ENCODE data around the gene MPO. TPM values are rescaled to one million over a fixed set of nuclear protein-coding genes. Genes with fewer than 3 reads are reported as not detected.
A peak's percentile ranks its signal among the peaks of the same experiment; 100 is the strongest.

Gene MPO
- total and polyA plus RNA-seq, 10 of the 15 experiments (the other 5 are each of a cell fraction or from before 2014, with no cell fraction given) = 0.06 to 0.49 (median 0.14) TPM

- TF ChIP-seq YY1 (IDR thresholded peaks at IDR 0.05; ENCODE audit: low read depth, low read length) (peak; percentile 55; the same call in 1 of the 2 replicates), FOS (IDR thresholded peaks at IDR 0.05; ENCODE audit: borderline replicate concordance, extremely low read depth, insufficient read length) (no peak), WRNIP1 (IDR thresholded peaks at IDR 0.05; ENCODE audit: borderline replicate concordance, low read depth, low read length) (no peak), PML (IDR thresholded peaks at IDR 0.05; ENCODE audit: low read length) (no peak), NFYB (IDR thresholded peaks at IDR 0.05; ENCODE audit: insufficient read depth, low read depth, low read length) (no peak), SMAD1 (IDR thresholded peaks at IDR 0.05; ENCODE audit: low read depth, partially characterized antibody) (no peak), IKZF2 (IDR thresholded peaks at IDR 0.05) (0 out of 4 replicates have a peak, but pooled peaks have one; percentile 14 to 18), MEF2B (IDR thresholded peaks at IDR 0.05; ENCODE audit: partially characterized antibody, poor library complexity, severe bottlenecking) (peak; percentile 20), KDM1A (IDR thresholded peaks at IDR 0.05; ENCODE audit: borderline replicate concordance) (no peak), PAX8 (IDR thresholded peaks at IDR 0.05) (no peak), NRF1 (conservative IDR thresholded peaks at IDR 0.05; ENCODE audit: low read depth, low read length) (no peak)
- TF ChIP-seq, protein P1, sequence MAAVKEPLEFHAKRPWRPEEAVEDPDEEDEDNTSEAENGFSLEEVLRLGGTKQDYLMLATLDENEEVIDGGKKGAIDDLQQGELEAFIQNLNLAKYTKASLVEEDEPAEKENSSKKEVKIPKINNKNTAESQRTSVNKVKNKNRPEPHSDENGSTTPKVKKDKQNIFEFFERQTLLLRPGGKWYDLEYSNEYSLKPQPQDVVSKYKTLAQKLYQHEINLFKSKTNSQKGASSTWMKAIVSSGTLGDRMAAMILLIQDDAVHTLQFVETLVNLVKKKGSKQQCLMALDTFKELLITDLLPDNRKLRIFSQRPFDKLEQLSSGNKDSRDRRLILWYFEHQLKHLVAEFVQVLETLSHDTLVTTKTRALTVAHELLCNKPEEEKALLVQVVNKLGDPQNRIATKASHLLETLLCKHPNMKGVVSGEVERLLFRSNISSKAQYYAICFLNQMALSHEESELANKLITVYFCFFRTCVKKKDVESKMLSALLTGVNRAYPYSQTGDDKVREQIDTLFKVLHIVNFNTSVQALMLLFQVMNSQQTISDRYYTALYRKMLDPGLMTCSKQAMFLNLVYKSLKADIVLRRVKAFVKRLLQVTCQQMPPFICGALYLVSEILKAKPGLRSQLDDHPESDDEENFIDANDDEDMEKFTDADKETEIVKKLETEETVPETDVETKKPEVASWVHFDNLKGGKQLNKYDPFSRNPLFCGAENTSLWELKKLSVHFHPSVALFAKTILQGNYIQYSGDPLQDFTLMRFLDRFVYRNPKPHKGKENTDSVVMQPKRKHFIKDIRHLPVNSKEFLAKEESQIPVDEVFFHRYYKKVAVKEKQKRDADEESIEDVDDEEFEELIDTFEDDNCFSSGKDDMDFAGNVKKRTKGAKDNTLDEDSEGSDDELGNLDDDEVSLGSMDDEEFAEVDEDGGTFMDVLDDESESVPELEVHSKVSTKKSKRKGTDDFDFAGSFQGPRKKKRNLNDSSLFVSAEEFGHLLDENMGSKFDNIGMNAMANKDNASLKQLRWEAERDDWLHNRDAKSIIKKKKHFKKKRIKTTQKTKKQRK (IDR thresholded peaks at IDR 0.05; ENCODE audit: low read depth, low read length) = no peak
- TF ChIP-seq, protein P2, sequence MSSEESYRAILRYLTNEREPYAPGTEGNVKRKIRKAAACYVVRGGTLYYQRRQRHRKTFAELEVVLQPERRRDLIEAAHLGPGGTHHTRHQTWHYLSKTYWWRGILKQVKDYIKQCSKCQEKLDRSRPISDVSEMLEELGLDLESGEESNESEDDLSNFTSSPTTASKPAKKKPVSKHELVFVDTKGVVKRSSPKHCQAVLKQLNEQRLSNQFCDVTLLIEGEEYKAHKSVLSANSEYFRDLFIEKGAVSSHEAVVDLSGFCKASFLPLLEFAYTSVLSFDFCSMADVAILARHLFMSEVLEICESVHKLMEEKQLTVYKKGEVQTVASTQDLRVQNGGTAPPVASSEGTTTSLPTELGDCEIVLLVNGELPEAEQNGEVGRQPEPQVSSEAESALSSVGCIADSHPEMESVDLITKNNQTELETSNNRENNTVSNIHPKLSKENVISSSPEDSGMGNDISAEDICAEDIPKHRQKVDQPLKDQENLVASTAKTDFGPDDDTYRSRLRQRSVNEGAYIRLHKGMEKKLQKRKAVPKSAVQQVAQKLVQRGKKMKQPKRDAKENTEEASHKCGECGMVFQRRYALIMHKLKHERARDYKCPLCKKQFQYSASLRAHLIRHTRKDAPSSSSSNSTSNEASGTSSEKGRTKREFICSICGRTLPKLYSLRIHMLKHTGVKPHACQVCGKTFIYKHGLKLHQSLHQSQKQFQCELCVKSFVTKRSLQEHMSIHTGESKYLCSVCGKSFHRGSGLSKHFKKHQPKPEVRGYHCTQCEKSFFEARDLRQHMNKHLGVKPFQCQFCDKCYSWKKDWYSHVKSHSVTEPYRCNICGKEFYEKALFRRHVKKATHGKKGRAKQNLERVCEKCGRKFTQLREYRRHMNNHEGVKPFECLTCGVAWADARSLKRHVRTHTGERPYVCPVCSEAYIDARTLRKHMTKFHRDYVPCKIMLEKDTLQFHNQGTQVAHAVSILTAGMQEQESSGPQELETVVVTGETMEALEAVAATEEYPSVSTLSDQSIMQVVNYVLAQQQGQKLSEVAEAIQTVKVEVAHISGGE (CRISPR knock-in tag; IDR thresholded peaks at IDR 0.05) = no peak
- TF ChIP-seq, protein P3, sequence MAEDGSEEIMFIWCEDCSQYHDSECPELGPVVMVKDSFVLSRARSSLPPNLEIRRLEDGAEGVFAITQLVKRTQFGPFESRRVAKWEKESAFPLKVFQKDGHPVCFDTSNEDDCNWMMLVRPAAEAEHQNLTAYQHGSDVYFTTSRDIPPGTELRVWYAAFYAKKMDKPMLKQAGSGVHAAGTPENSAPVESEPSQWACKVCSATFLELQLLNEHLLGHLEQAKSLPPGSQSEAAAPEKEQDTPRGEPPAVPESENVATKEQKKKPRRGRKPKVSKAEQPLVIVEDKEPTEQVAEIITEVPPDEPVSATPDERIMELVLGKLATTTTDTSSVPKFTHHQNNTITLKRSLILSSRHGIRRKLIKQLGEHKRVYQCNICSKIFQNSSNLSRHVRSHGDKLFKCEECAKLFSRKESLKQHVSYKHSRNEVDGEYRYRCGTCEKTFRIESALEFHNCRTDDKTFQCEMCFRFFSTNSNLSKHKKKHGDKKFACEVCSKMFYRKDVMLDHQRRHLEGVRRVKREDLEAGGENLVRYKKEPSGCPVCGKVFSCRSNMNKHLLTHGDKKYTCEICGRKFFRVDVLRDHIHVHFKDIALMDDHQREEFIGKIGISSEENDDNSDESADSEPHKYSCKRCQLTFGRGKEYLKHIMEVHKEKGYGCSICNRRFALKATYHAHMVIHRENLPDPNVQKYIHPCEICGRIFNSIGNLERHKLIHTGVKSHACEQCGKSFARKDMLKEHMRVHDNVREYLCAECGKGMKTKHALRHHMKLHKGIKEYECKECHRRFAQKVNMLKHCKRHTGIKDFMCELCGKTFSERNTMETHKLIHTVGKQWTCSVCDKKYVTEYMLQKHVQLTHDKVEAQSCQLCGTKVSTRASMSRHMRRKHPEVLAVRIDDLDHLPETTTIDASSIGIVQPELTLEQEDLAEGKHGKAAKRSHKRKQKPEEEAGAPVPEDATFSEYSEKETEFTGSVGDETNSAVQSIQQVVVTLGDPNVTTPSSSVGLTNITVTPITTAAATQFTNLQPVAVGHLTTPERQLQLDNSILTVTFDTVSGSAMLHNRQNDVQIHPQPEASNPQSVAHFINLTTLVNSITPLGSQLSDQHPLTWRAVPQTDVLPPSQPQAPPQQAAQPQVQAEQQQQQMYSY (CRISPR knock-in tag; IDR thresholded peaks at IDR 0.05) = no peak
- TF ChIP-seq, protein P4, sequence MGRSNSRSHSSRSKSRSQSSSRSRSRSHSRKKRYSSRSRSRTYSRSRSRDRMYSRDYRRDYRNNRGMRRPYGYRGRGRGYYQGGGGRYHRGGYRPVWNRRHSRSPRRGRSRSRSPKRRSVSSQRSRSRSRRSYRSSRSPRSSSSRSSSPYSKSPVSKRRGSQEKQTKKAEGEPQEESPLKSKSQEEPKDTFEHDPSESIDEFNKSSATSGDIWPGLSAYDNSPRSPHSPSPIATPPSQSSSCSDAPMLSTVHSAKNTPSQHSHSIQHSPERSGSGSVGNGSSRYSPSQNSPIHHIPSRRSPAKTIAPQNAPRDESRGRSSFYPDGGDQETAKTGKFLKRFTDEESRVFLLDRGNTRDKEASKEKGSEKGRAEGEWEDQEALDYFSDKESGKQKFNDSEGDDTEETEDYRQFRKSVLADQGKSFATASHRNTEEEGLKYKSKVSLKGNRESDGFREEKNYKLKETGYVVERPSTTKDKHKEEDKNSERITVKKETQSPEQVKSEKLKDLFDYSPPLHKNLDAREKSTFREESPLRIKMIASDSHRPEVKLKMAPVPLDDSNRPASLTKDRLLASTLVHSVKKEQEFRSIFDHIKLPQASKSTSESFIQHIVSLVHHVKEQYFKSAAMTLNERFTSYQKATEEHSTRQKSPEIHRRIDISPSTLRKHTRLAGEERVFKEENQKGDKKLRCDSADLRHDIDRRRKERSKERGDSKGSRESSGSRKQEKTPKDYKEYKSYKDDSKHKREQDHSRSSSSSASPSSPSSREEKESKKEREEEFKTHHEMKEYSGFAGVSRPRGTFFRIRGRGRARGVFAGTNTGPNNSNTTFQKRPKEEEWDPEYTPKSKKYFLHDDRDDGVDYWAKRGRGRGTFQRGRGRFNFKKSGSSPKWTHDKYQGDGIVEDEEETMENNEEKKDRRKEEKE (IDR thresholded peaks at IDR 0.05) = no peak
Observed at GRCh38 chr17:58249270-58250133, 31.2 kb downstream of the MPO start (continued).

All from GM12878 (cell line).